Ishikawa (cell line): ENCODE measurements around the gene LDHAL6B.

Experiments
- CEBPB ChIP-seq: IDR thresholded peaks from 2 replicates; pipeline ENCODE4 v1.6.1; 2012
- CREB1 ChIP-seq: IDR thresholded peaks from 2 replicates; pipeline ENCODE4 v1.6.1; 2012; ENCODE audit warnings: low read depth
- EGR1 ChIP-seq: IDR thresholded peaks from 2 replicates; pipeline ENCODE4 v1.6.1; 2012
- EP300 ChIP-seq: IDR thresholded peaks from 2 replicates; pipeline ENCODE4 v1.6.1; 2012; ENCODE audit warnings: borderline replicate concordance
- FOXM1 ChIP-seq: IDR thresholded peaks from 2 replicates; pipeline ENCODE4 v1.6.1; 2012; ENCODE audit warnings: low read depth, borderline replicate concordance
- NFIC ChIP-seq: IDR thresholded peaks from 2 replicates; pipeline ENCODE4 v1.6.1; 2012
- RAD21 ChIP-seq: IDR thresholded peaks from 2 replicates; pipeline ENCODE4 v1.6.1; 2012; ENCODE audit warnings: low read depth
- REST ChIP-seq: IDR thresholded peaks from 2 replicates; pipeline ENCODE4 v1.6.1; 2012; ENCODE audit warnings: low read depth, mild to moderate bottlenecking
- TAF1 ChIP-seq: IDR thresholded peaks from 2 replicates; pipeline ENCODE4 v1.6.1; 2012; ENCODE audit warnings: low read depth, mild to moderate bottlenecking
- TCF12 ChIP-seq: IDR thresholded peaks from 2 replicates; pipeline ENCODE4 v1.6.1; 2012; ENCODE audit warnings: low read depth
- TEAD4 ChIP-seq: IDR thresholded peaks from 2 replicates; pipeline ENCODE4 v1.6.1; 2012
- USF1 ChIP-seq: IDR thresholded peaks from 2 replicates; pipeline ENCODE4 v1.6.1; 2012
- YY1 ChIP-seq: IDR thresholded peaks from 2 replicates; pipeline ENCODE4 v1.6.1; 2012; ENCODE audit warnings: low read depth
- ZBTB7A ChIP-seq: IDR thresholded peaks from 2 replicates; pipeline ENCODE4 v1.6.1; 2012; ENCODE audit warnings: low read depth
- TF ChIP-seq, protein P1 (sequence below): IDR thresholded peaks from 2 replicates; pipeline ENCODE4 v1.6.1; 2012

Gene LDHAL6B

DNA sequence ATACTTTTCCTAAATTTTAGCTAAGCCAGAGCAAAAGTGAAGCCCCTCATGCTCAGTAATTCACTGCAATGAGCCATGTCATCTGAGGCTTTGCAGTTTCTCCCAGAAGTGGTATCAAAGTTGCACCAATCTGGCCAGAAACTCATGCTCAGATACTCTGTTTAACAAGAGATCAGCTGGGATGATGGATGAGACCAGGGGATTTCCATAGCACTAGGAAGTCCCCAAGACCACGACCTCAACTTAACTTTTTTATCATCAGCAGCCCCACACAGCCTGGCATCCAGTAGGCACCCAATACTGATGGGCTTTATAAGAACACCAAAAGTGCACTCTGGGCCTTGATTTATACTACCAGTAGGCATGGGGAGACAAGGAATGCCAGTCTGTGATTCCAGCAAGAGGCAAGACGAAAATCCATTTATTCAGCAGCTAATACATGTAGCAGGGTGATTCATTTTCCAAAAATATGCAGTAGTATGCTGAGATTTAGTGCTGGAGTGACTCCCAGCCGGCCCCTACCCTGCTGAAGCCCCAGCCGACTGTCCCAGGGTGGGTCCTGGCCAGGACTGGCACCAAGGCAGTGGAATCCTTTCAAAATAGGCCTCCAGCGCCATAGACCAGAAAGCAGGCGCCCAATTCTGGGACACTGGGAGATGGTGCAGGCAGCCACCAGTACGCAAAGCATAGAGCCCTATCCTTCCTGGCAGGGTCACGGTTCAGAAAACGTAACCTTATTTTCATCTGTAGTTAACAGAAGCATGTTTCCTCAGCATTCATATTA, 612 bp upstream of the LDHAL6B start:
- TF ChIP-seq TEAD4, result no peak
- TF ChIP-seq YY1, result no peak
- TF ChIP-seq RAD21, result no peak
- no peak for TF ChIP-seq TAF1
- no peak for TF ChIP-seq EP300
- no peak for TF ChIP-seq NFIC
- no peak for TF ChIP-seq CREB1
- TF ChIP-seq TCF12, result no peak
- TF ChIP-seq, protein P1, sequence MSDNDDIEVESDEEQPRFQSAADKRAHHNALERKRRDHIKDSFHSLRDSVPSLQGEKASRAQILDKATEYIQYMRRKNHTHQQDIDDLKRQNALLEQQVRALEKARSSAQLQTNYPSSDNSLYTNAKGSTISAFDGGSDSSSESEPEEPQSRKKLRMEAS, result no peak
- TF ChIP-seq ZBTB7A, result no peak
- no peak for TF ChIP-seq REST
- TF ChIP-seq EGR1, result no peak

- no peak for TF ChIP-seq EP300
- no peak for TF ChIP-seq FOXM1
- no peak for TF ChIP-seq NFIC
- no peak for TF ChIP-seq CEBPB
- no peak for TF ChIP-seq YY1
- no peak for TF ChIP-seq TCF12
- no peak for TF ChIP-seq RAD21
- TF ChIP-seq EGR1, result no peak
- TF ChIP-seq, protein P1, result no peak
- no peak for TF ChIP-seq TEAD4
- TF ChIP-seq TAF1, result no peak
- TF ChIP-seq ZBTB7A, result no peak
Measured at GRCh38 chr15:59208613-59209249, 2.1 kb downstream of the LDHAL6B start.

DNA sequence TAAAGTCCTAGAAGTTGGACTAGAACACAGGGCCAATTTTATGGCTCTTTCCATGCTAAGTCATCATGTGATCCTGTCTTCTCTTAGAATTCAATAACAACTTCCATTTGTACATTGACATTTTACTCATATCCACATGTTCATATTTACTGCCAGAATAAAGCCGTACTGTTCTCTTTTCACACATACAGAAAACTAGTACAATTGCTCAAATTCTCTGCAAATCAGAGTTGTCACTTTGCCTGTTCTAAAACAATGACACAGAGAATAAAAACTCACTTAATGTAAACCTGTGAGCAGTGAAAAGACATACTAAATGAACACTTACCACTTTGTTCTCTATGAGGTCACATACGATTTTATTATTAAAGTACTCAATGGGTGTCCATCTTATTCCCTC, 3.5 kb downstream of the LDHAL6B start:
- no peak for TF ChIP-seq CEBPB
- TF ChIP-seq CREB1, result no peak
- no peak for TF ChIP-seq USF1

GRCh38 chr15:59216911-59217310, 10.3 kb downstream of the LDHAL6B start:
- TF ChIP-seq USF1 (no peak), FOXM1 (no peak), REST (no peak), EGR1 (no peak), RAD21 (no peak)

DNA sequence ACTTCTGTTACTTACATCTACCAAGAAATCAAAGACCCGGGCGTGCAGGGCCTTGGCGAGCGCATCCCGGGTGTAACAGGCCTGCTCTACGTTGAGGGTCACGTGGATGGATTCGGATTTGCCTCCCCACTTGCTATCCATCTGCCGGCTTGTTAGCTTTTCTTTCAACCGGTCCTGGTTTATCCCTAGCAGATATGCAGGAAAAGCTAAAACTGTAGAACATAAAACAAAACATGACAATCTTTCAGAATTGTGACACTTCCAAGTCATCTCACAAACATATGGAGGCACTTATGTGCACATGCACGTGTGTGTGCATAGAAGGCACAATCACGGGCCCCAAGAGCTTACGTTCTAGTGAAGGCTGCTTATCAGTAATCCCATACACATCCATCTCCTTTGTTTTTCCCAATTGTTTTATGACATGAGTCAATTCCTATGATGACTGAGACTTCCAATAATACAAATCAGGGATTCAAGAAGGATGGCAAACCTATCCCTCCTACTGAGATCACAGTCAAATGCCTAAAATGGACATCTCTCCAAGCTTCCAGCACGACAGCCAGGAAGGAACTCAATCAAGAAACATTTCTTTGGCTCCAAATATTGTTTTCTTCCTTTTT, 11.3 kb downstream of the LDHAL6B start:
- no peak for TF ChIP-seq CEBPB
- TF ChIP-seq USF1, result no peak
- TF ChIP-seq, protein P1, result no peak
- TF ChIP-seq YY1, result no peak
- no peak for TF ChIP-seq TAF1
- TF ChIP-seq TCF12, result no peak
- no peak for TF ChIP-seq CREB1
